Measurements from ENCODE around the gene ANKRD17.

The ANKRD17 gene

GRCh38 chr4:73098016-73098415 is 160.6 kb downstream of the ANKRD17 start:
- no peak for DNase-seq (ENCODE audit: low spot score)
- TF ChIP-seq CTCF (IDR thresholded peaks at IDR 0.05; ENCODE audit: extremely low read depth, missing control alignments) = no peak

GRCh38 chr4:73092868-73093267 is 165.7 kb downstream of the ANKRD17 start:
- TF ChIP-seq CTCF (IDR thresholded peaks at IDR 0.05; ENCODE audit: extremely low read depth, missing control alignments) = no peak
- DNase-seq (ENCODE audit: low spot score) = no peak

- no peak for TF ChIP-seq CTCF (IDR thresholded peaks at IDR 0.05; ENCODE audit: extremely low read depth, missing control alignments)
- DNase-seq (ENCODE audit: low spot score) = no peak
Measured at GRCh38 chr4:73090738-73091137, 167.9 kb downstream of the ANKRD17 start.

GRCh38 chr4:73087871-73088270 is 170.7 kb downstream of the ANKRD17 start:
- no peak for DNase-seq (ENCODE audit: low spot score)
- TF ChIP-seq CTCF (IDR thresholded peaks at IDR 0.05; ENCODE audit: extremely low read depth, missing control alignments) = no peak

DNA sequence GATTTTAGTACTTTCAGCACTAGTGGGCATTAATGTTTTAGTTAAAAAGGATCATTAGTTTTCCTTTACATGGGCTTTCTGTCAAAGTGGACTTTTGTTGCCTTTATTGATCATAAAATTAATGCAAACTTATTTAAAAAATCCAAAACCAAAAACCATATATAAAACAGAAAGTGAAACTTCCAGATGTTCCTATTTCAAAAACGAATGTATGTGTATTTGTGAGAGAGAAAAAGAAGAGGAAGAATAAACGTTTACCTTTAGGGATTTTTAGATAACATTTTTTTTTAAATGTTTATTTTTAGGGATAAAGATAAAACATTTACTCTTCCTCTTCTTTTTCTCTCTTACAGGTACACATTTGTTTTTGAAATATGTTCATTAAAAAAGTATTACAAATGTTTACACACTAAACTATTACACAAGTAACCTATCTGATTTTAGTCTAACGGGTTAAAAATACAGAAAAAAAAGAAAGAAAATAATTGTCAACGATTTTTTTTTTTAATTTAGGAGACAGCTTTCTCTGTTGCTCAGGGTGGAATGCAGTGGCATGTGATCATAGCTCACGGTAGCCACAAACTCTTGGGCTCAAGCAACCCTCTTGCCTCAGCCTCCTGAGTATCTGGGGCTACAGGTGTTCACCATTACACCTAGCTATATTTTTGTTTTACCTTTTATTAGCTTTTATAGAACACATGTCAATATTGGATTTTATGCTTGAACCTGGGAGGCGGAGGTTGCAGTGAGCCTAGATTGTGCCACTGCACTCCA is 172.3 kb downstream of the ANKRD17 start:
- no peak for TF ChIP-seq CTCF (IDR thresholded peaks at IDR 0.05; ENCODE audit: extremely low read depth, missing control alignments)
- no peak for DNase-seq (ENCODE audit: low spot score)

DNA sequence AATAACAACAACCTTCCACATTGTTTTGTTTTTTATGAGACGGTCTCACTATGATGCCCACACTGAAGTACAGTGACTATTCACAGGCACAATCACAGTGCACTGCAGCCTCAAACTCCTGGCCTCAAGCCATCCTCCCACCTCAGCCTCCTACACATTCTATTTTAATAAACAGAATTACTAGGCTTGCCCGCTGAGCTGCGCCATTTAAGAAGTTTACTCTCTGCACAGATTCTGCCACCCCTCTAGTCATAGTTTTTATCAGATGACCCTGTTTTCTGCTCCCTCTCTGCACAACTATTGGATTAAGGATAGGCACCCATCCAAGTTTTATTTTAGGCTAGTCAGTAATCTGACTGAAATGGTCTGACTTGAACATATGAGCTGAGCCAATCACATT is 177.8 kb downstream of the ANKRD17 start:
- no peak for TF ChIP-seq CTCF (IDR thresholded peaks at IDR 0.05; ENCODE audit: extremely low read depth, missing control alignments)
- DNase-seq (ENCODE audit: low spot score) = no peak

- DNase-seq (ENCODE audit: low spot score) = no peak
- no peak for TF ChIP-seq CTCF (IDR thresholded peaks at IDR 0.05; ENCODE audit: extremely low read depth, missing control alignments)
Measured at GRCh38 chr4:73075832-73076231, 182.8 kb downstream of the ANKRD17 start.
